Measurements from ENCODE around the gene SIGLEC14. TPM values are rescaled to one million over a fixed set of nuclear protein-coding genes. Genes with fewer than 3 reads are reported as not detected.
"Not testable (repeated sequence)": the region's sequence is repeated elsewhere in the genome, so short reads cannot be mapped to it uniquely, and the experiment has no call there.

The SIGLEC14 gene
- total and polyA plus RNA-seq, 10 donors = 13.3 to 101 (median 48.9) TPM; not detected in 2

DNA sequence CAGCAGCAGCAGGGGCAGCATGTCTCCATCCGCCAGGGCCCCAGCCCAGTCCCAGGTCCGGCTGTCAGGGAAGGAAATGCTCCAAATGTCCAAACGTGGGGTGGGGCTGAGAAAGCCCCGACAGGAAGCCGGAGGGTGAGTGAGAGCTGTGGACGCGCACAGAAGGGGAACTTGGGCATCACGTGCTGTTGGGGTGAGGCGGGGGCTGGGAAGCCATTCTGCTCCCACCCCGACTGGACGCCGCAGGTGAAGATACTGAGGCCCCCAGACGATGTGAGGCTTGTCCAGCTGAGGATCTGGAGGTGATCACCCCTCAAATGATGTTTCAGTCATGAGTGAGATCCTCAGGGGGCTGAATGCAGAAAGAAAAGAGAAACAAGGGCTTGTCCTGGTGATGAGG, 16.3 kb downstream of the SIGLEC14 start, which contains the start of gene SIGLEC5:
Gene SIGLEC5 (minus strand): TSS at position 87 of the 400 bp plus-strand sequence. CDS start 66 bp downstream, at position 21.
- H3K4me1 ChIP-seq = peaks cover 0 to 59% (median 15%) of the 10 kb centered on the region in 6 donors
- H3K27me3 ChIP-seq (replicated peaks in 1 of 7); intact Hi-C loops (cut with DNase I; ENCODE audit: low total_unique reads); H3K9me3 ChIP-seq: not testable (repeated sequence)
- WGBS, 5 donors = 13 to 22% (median 16%) methylated on average over 1 to 10 of the region's 13 CpGs
- peak within 1 kb of the TSS in 3 of 8 donors; percentile 43 to 92 (median 78) for H3K27ac ChIP-seq
- DNase-seq = peak; percentile 87
- peak within 1 kb of the TSS in 4 of 8 donors; percentile 29 to 51 (median 34) for H3K4me3 ChIP-seq
- peak in 1 of 3 donors; percentile 31 for TF ChIP-seq POLR2AphosphoS5 (IDR thresholded peaks at IDR 0.05)
- peaks cover 0 to 36% (median 4%) of the 10 kb centered on the region in 6 donors for H3K36me3 ChIP-seq

DNA sequence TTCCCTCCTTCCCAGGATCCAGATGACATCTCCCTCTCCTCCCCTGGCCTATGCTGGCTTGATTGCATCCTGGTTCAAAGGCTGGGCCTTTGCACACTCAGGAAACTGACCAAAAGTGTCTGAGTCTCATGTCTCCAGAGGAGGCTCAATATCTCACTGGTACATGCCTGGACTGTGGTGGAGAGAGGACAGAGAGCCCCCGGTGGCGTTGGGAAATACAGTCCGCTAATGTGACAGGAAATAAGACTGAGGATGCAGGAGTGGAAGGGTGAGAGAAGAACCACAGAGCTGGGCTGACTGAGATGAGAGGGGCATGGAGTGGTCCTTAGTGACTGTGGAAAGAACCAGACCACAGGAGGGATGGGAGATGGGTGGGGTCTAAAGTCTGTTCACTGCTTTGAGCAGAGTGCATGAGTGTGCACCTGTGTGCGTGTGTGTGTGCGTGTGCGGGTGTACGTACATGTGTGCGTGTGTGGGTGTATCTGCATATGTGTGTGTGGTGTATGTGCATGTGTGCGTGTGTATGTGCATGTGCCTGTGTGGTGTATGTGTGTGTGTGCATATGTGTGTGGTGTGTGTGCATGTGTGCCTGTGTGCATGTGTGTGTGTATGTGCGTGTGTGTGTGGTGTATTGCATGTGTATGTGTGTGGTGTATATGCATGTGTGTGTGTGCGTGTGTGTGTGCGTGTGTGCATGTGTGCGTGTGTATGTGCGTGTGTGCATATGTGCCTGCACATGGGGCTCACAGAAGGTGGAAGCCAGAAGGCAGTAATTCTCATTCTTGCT, 18.3 kb downstream of the SIGLEC14 start:
- intact Hi-C loops (cut with DNase I; ENCODE audit: low total_unique reads) = no loop called here
- H3K27me3 ChIP-seq (replicated peaks in 1 of 7) = peaks cover 0 to 9% (median 0%) of the 10 kb centered on the region in 7 donors

GRCh38 chr19:51627491-51628138, 19.0 kb downstream of the SIGLEC14 start:
- Histone ChIP-seq H3K4me3 (peak overlapping the region in 5 of 8 donors; percentile 11 to 51 (median 26)), H3K36me3 (peaks cover 0 to 63% (median 11%) of the 10 kb centered on the region in 6 donors), H3K27me3 (replicated peaks in 1 of 7) (peaks cover 0 to 9% (median 0%) of the 10 kb centered on the region in 7 donors), H3K9me3 (peaks cover 0 to 3% (median 0%) of the 10 kb centered on the region in 8 donors), H3K27ac (peak overlapping the region in 3 of 8 donors; percentile 48 to 75 (median 54)), H3K4me1 (peaks cover 0 to 57% (median 15%) of the 10 kb centered on the region in 6 donors)
- intact Hi-C loops (cut with DNase I; ENCODE audit: low total_unique reads) = no loop called here
- no peak for DNase-seq
- TF ChIP-seq POLR2A (IDR thresholded peaks at IDR 0.05) (no peak), CTCF (IDR thresholded peaks at IDR 0.05 in 8 of 11, conservative IDR thresholded peaks at IDR 0.05 in 3 of 11) (no peak), POLR2AphosphoS5 (IDR thresholded peaks at IDR 0.05) (no peak)
- 62 to 69% (median 64%) methylated on average over 14 to 16 of the region's 16 CpGs for WGBS, 5 donors

More for the DNA sequence above, 18.3 kb downstream of the SIGLEC14 start:
- peaks cover 0 to 56% (median 11%) of the 10 kb centered on the region in 6 donors for H3K36me3 ChIP-seq
- DNase-seq = no peak
- TF ChIP-seq POLR2AphosphoS5 (IDR thresholded peaks at IDR 0.05) = no peak
- no peak for TF ChIP-seq POLR2A (IDR thresholded peaks at IDR 0.05)
- TF ChIP-seq CTCF (IDR thresholded peaks at IDR 0.05 in 8 of 11, conservative IDR thresholded peaks at IDR 0.05 in 3 of 11) = no peak
- H3K27ac ChIP-seq = peak overlapping the region in 3 of 8 donors; percentile 48 to 75 (median 59)
- no peaks in the 10 kb centered on the region for H3K9me3 ChIP-seq
- H3K4me1 ChIP-seq = peaks cover 0 to 57% (median 15%) of the 10 kb centered on the region in 6 donors
- WGBS, 5 donors = 76 to 85% (median 79%) methylated on average over 14 of the region's 14 CpGs
- H3K4me3 ChIP-seq = peak overlapping the region in 6 of 8 donors; percentile 8 to 51 (median 22)

DNA sequence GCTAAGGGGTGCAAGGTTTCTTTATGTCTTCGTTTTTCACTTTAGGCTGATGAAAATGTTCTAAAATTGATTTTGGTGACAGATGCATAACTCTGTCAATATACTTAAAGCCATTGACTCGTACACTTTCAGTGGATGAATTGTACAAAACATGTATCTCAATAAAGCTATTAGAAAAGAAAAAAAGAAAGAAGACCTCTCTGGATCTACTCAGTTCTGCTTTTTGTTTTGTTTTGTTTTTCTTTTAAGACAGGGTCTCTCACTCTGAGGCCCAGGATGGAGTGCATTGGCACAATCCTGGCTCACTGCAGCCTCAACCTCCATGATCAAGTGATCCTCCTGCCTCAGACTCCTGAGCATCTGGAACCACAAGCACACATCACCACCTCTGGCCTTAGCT, 19.9 kb downstream of the SIGLEC14 start:
- H3K27ac ChIP-seq = peak overlapping the region in 2 of 8 donors; percentile 54 to 75
- H3K4me1 ChIP-seq = peaks cover 0 to 61% (median 17%) of the 10 kb centered on the region in 6 donors
- no peak for TF ChIP-seq POLR2AphosphoS5 (IDR thresholded peaks at IDR 0.05)
- TF ChIP-seq POLR2A (IDR thresholded peaks at IDR 0.05) = no peak
- no peak for TF ChIP-seq CTCF (IDR thresholded peaks at IDR 0.05 in 8 of 11, conservative IDR thresholded peaks at IDR 0.05 in 3 of 11)
- H3K27me3 ChIP-seq (replicated peaks in 1 of 7) = peaks cover 0 to 9% (median 0%) of the 10 kb centered on the region in 7 donors
- DNase-seq = no peak
- WGBS, 5 donors = 52 to 83% (median 67%) methylated on average over 2 of the region's 2 CpGs
- H3K9me3 ChIP-seq = peaks cover 0 to 3% (median 0%) of the 10 kb centered on the region in 8 donors
- peak overlapping the region in 3 of 8 donors; percentile 26 to 51 (median 34) for H3K4me3 ChIP-seq
- peaks cover 0 to 65% (median 11%) of the 10 kb centered on the region in 6 donors for H3K36me3 ChIP-seq
- intact Hi-C loops (cut with DNase I; ENCODE audit: low total_unique reads) = no loop called here

Measured in spleen (tissue), 11 donors.